ENCODE data around the gene PIGK. TPM values are rescaled to one million over a fixed set of nuclear protein-coding genes. Genes with fewer than 3 reads are reported as not detected.
"Not testable (repeated sequence)": the region's sequence is repeated elsewhere in the genome, so short reads cannot be mapped to it uniquely, and the experiment has no call there.

Gene PIGK
- polyA plus RNA-seq, 3 donors from 2014 or later: 54.1 to 74.8 (median 55.1) TPM

- Mint-ChIP-seq H3K9me3 (no peaks in the 10 kb centered on the region), H3K36me3 (peaks cover 7 to 16% (median 10%) of the 10 kb centered on the region in 3 donors), H3K27me3 (ENCODE audit: low read depth in 3 of 3) (peaks cover 0 to 2% (median 2%) of the 10 kb centered on the region in 3 donors), H3K4me3 (no peak overlapping the region), H3K27ac (no peak overlapping the region), H3K4me1 (no peaks in the 10 kb centered on the region)
- no peak for DNase-seq
Observed at GRCh38 chr1:77227381-77227780, 8.2 kb upstream of the PIGK start.

- no peak overlapping the region for H3K4me3 Mint-ChIP-seq
Observed at GRCh38 chr1:77222496-77222895, 3.3 kb upstream of the PIGK start.

GRCh38 chr1:77220687-77221463 is 1.6 kb upstream of the PIGK start:
- no peak for DNase-seq
- Mint-ChIP-seq H3K4me3 (peak overlapping the region in 4 of 5 donors; percentile 74 to 97 (median 85)), H3K4me1 (peaks cover 33 to 45% of the 10 kb centered on the region in 2 donors), H3K27ac (peak overlapping the region in 2 of 6 donors; percentile 61 to 76), H3K27me3 (ENCODE audit: low read depth in 3 of 3) (peaks cover 9 to 13% (median 10%) of the 10 kb centered on the region in 3 donors), H3K36me3 (peaks cover 4 to 21% (median 15%) of the 10 kb centered on the region in 3 donors), H3K9me3 (no peaks in the 10 kb centered on the region)

More at GRCh38 chr1:77222496-77222895, 3.3 kb upstream of the PIGK start:
- H3K9me3 Mint-ChIP-seq: no peaks in the 10 kb centered on the region
- H3K27ac Mint-ChIP-seq: no peak overlapping the region
- peaks cover 10 to 26% (median 18%) of the 10 kb centered on the region in 3 donors for H3K36me3 Mint-ChIP-seq
- H3K4me1 Mint-ChIP-seq: peaks cover 28 to 36% of the 10 kb centered on the region in 2 donors
- peaks cover 9 to 13% (median 10%) of the 10 kb centered on the region in 3 donors for H3K27me3 Mint-ChIP-seq (ENCODE audit: low read depth in 3 of 3)
- DNase-seq: no peak

GRCh38 chr1:77218477-77219165 is 609 bp downstream of the PIGK start:
- Mint-ChIP-seq H3K27ac (peak overlapping the region; percentile 88 to 96 (median 94)), H3K4me1 (peaks cover 37 to 55% of the 10 kb centered on the region in 2 donors), H3K27me3 (ENCODE audit: low read depth in 3 of 3) (peaks cover 9 to 13% (median 10%) of the 10 kb centered on the region in 3 donors), H3K9me3 (no peaks in the 10 kb centered on the region), H3K4me3 (peak overlapping the region; percentile 94 to 98 (median 96)), H3K36me3 (peaks cover under 1 to 16% (median 15%) of the 10 kb centered on the region in 3 donors)
- peak in 1 of 3 donors; percentile 4 for DNase-seq

GRCh38 chr1:77204043-77204442 is 15.2 kb downstream of the PIGK start:
- not testable (repeated sequence) for H3K4me3 Mint-ChIP-seq; DNase-seq; H3K27me3 Mint-ChIP-seq (ENCODE audit: low read depth in 3 of 3); H3K27ac Mint-ChIP-seq; H3K4me1 Mint-ChIP-seq
- Mint-ChIP-seq H3K9me3 (peaks cover 4 to 14% (median 7%) of the 10 kb centered on the region in 6 donors), H3K36me3 (peaks cover 25 to 33% (median 26%) of the 10 kb centered on the region in 3 donors)

GRCh38 chr1:77202751-77203150 is 16.5 kb downstream of the PIGK start:
- peaks cover 25 to 30% (median 26%) of the 10 kb centered on the region in 3 donors for H3K36me3 Mint-ChIP-seq
- peaks cover 0 to 1% (median 1%) of the 10 kb centered on the region in 3 donors for H3K27me3 Mint-ChIP-seq (ENCODE audit: low read depth in 3 of 3)

GRCh38 chr1:77200806-77201205 is 18.4 kb downstream of the PIGK start:
- Mint-ChIP-seq H3K4me1 (peaks cover 19 to 21% of the 10 kb centered on the region in 2 donors), H3K27ac (no peak overlapping the region), H3K4me3 (no peak overlapping the region)

More at GRCh38 chr1:77202751-77203150, 16.5 kb downstream of the PIGK start:
- Mint-ChIP-seq H3K4me1 (peaks cover 2 to 6% of the 10 kb centered on the region in 2 donors), H3K4me3 (no peak overlapping the region), H3K27ac (no peak overlapping the region), H3K9me3 (peaks cover 4 to 14% (median 7%) of the 10 kb centered on the region in 6 donors)
- no peak for DNase-seq

GRCh38 chr1:77200293-77200692 is 18.9 kb downstream of the PIGK start:
- peaks cover 0 to 1% (median 1%) of the 10 kb centered on the region in 3 donors for H3K27me3 Mint-ChIP-seq (ENCODE audit: low read depth in 3 of 3)
- no peak for DNase-seq
- no peak overlapping the region for H3K4me3 Mint-ChIP-seq
- H3K36me3 Mint-ChIP-seq: peaks cover 15 to 29% (median 19%) of the 10 kb centered on the region in 3 donors
- peaks cover 4 to 14% (median 7%) of the 10 kb centered on the region in 6 donors for H3K9me3 Mint-ChIP-seq
- H3K27ac Mint-ChIP-seq: no peak overlapping the region
- H3K4me1 Mint-ChIP-seq: peaks cover 19 to 24% of the 10 kb centered on the region in 2 donors

More at GRCh38 chr1:77200806-77201205, 18.4 kb downstream of the PIGK start:
- Mint-ChIP-seq H3K27me3 (ENCODE audit: low read depth in 3 of 3) (peaks cover 0 to 1% (median 1%) of the 10 kb centered on the region in 3 donors), H3K36me3 (peaks cover 20 to 34% (median 24%) of the 10 kb centered on the region in 3 donors), H3K9me3 (peaks cover 4 to 14% (median 7%) of the 10 kb centered on the region in 6 donors)
- no peak for DNase-seq

GRCh38 chr1:77197351-77197750 is 21.9 kb downstream of the PIGK start:
- Mint-ChIP-seq H3K27ac (peak overlapping the region in 1 of 6 donors; percentile 1), H3K4me3 (no peak overlapping the region), H3K27me3 (ENCODE audit: low read depth in 3 of 3) (peaks cover 0 to 1% (median 1%) of the 10 kb centered on the region in 3 donors), H3K9me3 (no peaks in the 10 kb centered on the region), H3K4me1 (peaks cover 30 to 33% of the 10 kb centered on the region in 2 donors), H3K36me3 (peaks cover 0 to 19% (median 18%) of the 10 kb centered on the region in 3 donors)
- DNase-seq: no peak

- Mint-ChIP-seq H3K4me1 (peaks cover 35 to 40% of the 10 kb centered on the region in 2 donors), H3K36me3 (peaks cover 4 to 19% (median 18%) of the 10 kb centered on the region in 3 donors), H3K27ac (no peak overlapping the region), H3K27me3 (ENCODE audit: low read depth in 3 of 3) (no peaks in the 10 kb centered on the region), H3K4me3 (no peak overlapping the region), H3K9me3 (no peaks in the 10 kb centered on the region)
- no peak for DNase-seq
Observed at GRCh38 chr1:77193951-77194350, 25.3 kb downstream of the PIGK start.

GRCh38 chr1:77188770-77189169 is 30.5 kb downstream of the PIGK start:
- peaks cover 14 to 18% of the 10 kb centered on the region in 2 donors for H3K4me1 Mint-ChIP-seq
- H3K4me3 Mint-ChIP-seq: peak overlapping the region in 1 of 5 donors; percentile 2

GRCh38 chr1:77186907-77187306 is 32.3 kb downstream of the PIGK start:
- not testable (repeated sequence) for DNase-seq; H3K27ac Mint-ChIP-seq; H3K9me3 Mint-ChIP-seq; H3K27me3 Mint-ChIP-seq (ENCODE audit: low read depth in 3 of 3); H3K4me3 Mint-ChIP-seq
- Mint-ChIP-seq H3K36me3 (peaks cover 30 to 40% (median 40%) of the 10 kb centered on the region in 3 donors), H3K4me1 (peaks cover 14 to 18% of the 10 kb centered on the region in 2 donors)

More at GRCh38 chr1:77188770-77189169, 30.5 kb downstream of the PIGK start:
- no peaks in the 10 kb centered on the region for H3K27me3 Mint-ChIP-seq (ENCODE audit: low read depth in 3 of 3)
- H3K27ac Mint-ChIP-seq: peak overlapping the region in 3 of 6 donors; percentile 32 to 38 (median 32)
- H3K9me3 Mint-ChIP-seq: peaks cover 0 to 2% (median 0%) of the 10 kb centered on the region in 6 donors
- peaks cover 24 to 40% (median 32%) of the 10 kb centered on the region in 3 donors for H3K36me3 Mint-ChIP-seq
- DNase-seq: no peak

GRCh38 chr1:77182083-77182482 is 37.1 kb downstream of the PIGK start:
- H3K36me3 Mint-ChIP-seq: peaks cover 26 to 39% (median 32%) of the 10 kb centered on the region in 3 donors
- H3K27me3 Mint-ChIP-seq (ENCODE audit: low read depth in 3 of 3): no peaks in the 10 kb centered on the region
- no peak overlapping the region for H3K27ac Mint-ChIP-seq
- peaks cover 2 to 8% (median 5%) of the 10 kb centered on the region in 6 donors for H3K9me3 Mint-ChIP-seq
- DNase-seq: no peak
- H3K4me1 Mint-ChIP-seq: no peaks in the 10 kb centered on the region
- no peak overlapping the region for H3K4me3 Mint-ChIP-seq
